Choroid plexus epithelial cell (primary cell): ENCODE results near the gene ERO1B.

Source experiments
- DNase-seq: peaks from one replicate; pipeline ENCODE4 v3.0.0-alpha.2; 2010; ENCODE audit warnings: low read depth
- H3K4me3 ChIP-seq: 2 replicates; pipeline ENCODE4 v1.5.1; 2011; ENCODE audit warnings: low read depth, mild to moderate bottlenecking, control low read depth, low read length, moderate library complexity
- CTCF ChIP-seq: conservative IDR thresholded peaks from 2 replicates; pipeline ENCODE4 v1.5.1; 2011; ENCODE audit warnings: low read depth, mild to moderate bottlenecking, control low read depth, inconsistent platforms, low read length, moderate library complexity

Gene ERO1B

DNA sequence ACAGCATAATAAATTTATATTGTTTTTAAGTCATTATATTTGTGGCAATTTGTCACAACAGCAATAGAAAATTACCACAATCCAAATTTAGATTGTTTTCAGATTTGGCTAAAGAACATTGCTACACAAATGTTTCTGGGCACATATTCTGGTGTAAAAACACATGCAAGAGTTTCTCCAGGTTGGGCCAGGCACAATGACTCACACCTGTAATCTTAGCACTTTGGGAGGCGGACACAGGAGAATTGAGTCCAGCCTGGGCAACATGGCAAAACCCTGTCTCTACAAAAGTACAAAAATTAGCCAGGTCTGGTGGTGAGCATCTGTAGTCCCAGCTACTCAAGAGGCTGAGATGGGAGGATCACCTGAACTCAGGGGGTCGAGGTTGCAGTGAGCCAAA is 8.4 kb downstream of the ERO1B start:
- TF ChIP-seq CTCF = no peak
- DNase-seq = no peak

GRCh38 chr1:236269439-236269838 is 12.3 kb downstream of the ERO1B start:
- DNase-seq = no peak
- no peak for TF ChIP-seq CTCF
- no peak overlapping the region for H3K4me3 ChIP-seq

More for the DNA sequence above, 8.4 kb downstream of the ERO1B start:
- H3K4me3 ChIP-seq = no peak overlapping the region

DNA sequence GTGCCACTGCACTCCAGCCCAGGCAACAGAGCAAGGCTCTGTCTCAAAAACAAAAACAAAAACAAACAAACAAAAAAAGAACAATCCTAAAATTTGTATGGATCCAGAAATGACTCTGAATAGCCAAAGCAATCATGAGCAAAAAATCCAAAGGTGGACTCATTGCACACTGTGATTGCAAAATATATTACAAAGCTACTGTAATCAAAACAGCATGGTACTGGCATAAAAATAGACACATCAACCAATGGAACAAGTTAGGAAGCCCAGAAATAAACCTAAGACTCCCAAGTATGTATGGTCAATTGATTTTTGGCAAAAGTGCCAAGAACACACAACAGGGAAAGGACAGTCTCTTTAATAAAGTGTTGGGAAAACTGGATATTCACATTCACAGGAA is 19.9 kb downstream of the ERO1B start:
- no peak for DNase-seq
- no peak for TF ChIP-seq CTCF
- H3K4me3 ChIP-seq = no peak overlapping the region

DNA sequence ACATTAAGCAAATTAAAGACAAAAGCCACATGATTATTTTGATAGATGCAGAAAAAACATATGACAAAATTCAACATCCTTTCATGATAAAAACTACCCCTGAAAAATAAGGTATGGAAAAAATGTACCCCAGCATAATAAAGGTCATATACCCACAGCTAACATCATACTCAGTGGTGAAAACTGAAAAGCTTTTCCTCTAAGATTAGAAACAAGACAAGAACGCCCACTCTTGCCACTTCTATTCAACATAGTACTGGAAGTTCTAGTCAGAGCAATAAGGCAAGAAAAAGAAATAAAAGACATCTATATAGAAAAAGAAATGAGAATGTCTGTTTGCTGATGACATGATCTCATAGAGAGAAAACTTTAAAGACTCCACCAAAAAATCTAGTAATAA is 20.7 kb downstream of the ERO1B start:
- H3K4me3 ChIP-seq = no peak overlapping the region
- no peak for TF ChIP-seq CTCF
- DNase-seq = no peak

- no peak for DNase-seq
- TF ChIP-seq CTCF = no peak
- no peak overlapping the region for H3K4me3 ChIP-seq
Measured at GRCh38 chr1:236259043-236259442, 22.7 kb downstream of the ERO1B start.

GRCh38 chr1:236258114-236258622 is 23.6 kb downstream of the ERO1B start:
- no peak for DNase-seq
- H3K4me3 ChIP-seq = no peak overlapping the region
- TF ChIP-seq CTCF = no peak

GRCh38 chr1:236257216-236257615 is 24.5 kb downstream of the ERO1B start:
- TF ChIP-seq CTCF = no peak
- H3K4me3 ChIP-seq = no peak overlapping the region
- DNase-seq = peak; percentile 2
